Thyroid gland (tissue), 4 donors: Measurements from ENCODE around the gene PLEKHA7.

ENCODE experiments used
- POLR2A ChIP-seq, 2 donors: fragments of 450-650 bp; IDR thresholded peaks; one replicate each; pipeline ENCODE4 v1.6.1; 2017; ENCODE audit warnings: antibody characterized with exemption in 2 of 2, mild to moderate bottlenecking in 2 of 2, moderate library complexity in 1 of 2
- TF ChIP-seq, protein P1 (sequence below), 6 experiments: fragments of 200-600 bp in 3 of 6; fragments of 450-650 bp in 3 of 6; sonication (generic) in 3 of 6; IDR thresholded peaks; one replicate each; pipeline ENCODE4 v1.5.1; 2016 to 2019; ENCODE audit warnings: antibody characterized with exemption in 6 of 6, mild to moderate bottlenecking in 2 of 6, inconsistent platforms in 1 of 6, moderate library complexity in 1 of 6

DNA sequence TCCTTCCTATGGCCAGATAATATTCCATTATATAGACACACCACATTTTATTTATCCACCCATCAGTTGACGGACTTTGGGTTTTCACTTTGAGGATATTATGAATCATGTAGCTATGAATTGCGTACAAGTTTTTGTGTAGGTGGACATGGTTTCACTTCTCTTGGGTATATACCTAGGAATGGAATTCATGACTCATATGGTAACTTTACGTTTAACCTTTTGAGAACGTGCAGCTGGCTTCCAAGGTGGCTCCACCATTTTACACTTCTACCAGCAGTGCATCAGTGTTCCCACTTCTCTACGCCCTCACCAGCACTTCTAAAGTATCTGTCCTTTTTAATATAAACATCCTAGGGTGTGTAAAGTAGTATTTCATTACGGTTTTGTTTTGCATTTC lies 112.0 kb downstream of the PLEKHA7 start:
- TF ChIP-seq, protein P1, sequence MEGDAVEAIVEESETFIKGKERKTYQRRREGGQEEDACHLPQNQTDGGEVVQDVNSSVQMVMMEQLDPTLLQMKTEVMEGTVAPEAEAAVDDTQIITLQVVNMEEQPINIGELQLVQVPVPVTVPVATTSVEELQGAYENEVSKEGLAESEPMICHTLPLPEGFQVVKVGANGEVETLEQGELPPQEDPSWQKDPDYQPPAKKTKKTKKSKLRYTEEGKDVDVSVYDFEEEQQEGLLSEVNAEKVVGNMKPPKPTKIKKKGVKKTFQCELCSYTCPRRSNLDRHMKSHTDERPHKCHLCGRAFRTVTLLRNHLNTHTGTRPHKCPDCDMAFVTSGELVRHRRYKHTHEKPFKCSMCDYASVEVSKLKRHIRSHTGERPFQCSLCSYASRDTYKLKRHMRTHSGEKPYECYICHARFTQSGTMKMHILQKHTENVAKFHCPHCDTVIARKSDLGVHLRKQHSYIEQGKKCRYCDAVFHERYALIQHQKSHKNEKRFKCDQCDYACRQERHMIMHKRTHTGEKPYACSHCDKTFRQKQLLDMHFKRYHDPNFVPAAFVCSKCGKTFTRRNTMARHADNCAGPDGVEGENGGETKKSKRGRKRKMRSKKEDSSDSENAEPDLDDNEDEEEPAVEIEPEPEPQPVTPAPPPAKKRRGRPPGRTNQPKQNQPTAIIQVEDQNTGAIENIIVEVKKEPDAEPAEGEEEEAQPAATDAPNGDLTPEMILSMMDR (IDR thresholded peaks at IDR 0.05), result no peak
- TF ChIP-seq POLR2A (IDR thresholded peaks at IDR 0.05), result no peak
